HG02588 (cell line): ENCODE data around the gene IPO7.

Source experiments
- ATAC-seq: cut with Tn5 transposase; IDR thresholded peaks from one replicate; pipeline ENCODE4 v1.9.1; 2021; ENCODE audit warnings: mild to moderate bottlenecking, moderate library complexity; ENCODE audit not compliant: unreplicated experiment

The IPO7 gene

DNA sequence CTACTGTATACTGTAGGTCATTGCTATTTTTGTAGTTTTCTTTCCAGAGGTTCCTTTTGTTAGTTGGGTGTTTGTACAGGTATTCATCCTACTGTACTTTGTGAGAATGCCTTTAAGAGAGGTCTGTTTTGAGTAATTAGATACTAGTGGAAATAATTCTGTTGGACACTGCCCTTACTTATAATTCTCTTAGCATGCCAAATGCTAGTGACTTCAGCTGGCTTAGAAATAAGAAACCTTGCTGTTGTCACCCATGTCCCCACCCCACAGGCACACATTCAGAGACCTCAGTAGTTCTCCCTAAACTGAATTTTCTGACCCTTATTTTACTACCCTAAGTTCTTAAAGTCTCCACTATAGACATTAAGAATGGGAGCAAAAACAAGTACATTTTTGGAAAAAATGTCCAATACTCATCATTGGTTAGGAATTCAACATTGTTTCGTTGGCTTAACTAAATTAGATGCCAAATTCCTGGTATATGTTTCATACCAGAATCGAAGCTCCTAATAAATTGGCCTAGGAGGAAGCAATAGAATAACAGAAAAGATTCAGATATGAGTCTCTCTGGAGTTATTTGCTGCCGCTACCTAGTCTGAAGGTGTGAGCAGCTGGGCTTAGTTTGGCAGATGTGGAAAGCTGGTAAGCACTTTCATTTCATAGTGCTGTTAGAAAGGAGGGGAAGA is 104.8 kb downstream of the IPO7 start:
- no peak for ATAC-seq

DNA sequence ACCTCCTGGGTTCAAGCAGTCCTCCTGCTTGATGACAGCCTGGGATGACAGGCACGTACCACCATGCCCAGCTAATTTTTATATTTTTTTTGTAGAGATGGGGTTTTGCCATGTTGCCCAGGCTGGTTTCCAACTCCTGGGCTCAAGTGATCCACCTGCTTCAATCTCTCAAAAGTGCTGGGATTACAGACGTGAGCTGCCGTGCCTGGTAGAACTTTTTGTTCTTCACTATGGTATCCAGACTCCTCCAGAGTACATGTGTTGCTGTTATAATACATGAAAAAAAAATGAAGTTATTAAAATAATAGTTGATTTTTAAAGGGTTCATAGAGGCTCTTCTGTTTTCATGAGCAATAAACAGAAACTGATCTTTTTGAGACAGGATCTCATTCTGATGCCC is 105.9 kb downstream of the IPO7 start:
- ATAC-seq, result no peak

DNA sequence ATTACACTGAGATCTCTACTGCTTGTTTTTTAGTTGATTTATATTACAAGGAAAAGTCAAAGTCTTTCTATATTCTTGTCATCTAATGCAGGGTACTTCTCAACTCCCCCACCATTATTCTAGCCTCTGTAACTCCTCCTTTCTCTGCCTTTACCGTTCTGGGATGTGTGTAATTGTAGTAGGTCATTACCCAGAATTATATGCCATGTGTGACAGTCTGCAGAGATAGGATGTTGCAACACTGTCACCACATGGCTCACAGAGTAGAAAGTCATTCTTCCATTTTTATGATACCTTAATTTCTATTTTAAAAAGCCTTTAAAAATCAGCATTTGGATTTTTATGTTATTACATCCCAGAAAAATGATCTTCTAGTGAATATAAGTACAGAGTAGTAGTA is 109.0 kb downstream of the IPO7 start:
- no peak for ATAC-seq

DNA sequence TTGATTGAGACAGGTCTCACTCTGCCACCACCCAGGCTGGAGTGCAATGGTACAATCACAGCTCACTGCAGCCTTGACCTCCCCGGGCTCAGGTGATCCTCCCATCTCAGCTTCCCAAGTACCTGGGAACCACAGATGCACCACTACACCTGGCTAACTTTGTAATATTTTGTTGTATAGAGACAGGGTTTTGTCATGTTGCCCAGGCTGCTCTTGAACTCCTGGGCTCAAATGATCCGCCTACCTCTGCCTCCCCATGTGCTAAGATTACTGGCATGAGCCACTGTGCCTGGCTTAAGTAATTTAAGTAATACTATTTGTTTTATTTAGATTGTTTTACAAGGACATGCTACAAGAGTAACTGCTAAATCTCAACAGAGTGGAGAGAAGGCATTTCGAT is 109.9 kb downstream of the IPO7 start:
- no peak for ATAC-seq

DNA sequence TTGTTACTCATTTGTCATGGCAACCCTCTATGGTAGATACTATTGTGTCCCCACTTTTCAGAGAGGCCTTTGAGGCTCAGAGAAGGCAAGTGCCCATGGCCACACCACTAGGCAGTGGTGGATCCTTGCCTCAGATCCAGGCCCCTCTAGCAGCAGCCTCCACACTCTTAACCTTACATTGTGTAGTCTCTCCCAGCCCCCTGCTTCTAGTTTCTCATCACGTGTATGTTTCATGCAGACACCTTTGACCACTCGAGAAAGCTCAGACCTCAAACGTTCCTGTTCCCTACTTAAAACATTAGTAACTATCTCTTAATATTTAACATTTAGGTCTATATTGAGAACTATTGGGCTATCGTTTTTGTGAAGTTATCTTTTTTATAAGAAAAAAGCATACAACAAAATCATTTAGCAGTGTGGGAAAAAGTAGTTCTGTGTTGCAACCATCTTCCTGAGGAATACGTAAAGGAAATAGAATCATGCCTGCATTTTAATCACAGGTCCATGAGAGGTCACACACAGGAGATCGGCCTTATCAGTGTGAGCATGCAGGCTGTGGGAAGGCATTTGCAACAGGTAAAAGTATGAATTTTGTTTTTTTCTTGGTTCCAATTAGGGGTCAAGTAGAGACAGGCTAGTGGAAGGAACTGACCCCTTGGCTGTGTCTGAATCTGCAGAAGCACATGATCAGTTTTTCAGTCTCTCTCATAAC is 111.5 kb downstream of the IPO7 start:
- no peak for ATAC-seq
